ENCODE measurements around the gene METAP2. TPM values are rescaled to one million over a fixed set of nuclear protein-coding genes. Genes with fewer than 3 reads are reported as not detected.

The METAP2 gene
- polyA plus RNA-seq, 3 donors = 17.0 to 26.0 (median 19.9) TPM

- H3K79me2 ChIP-seq (ENCODE audit: insufficient read depth, low read length) = no peaks in the 10 kb centered on the region
- H3K4me1 ChIP-seq (ENCODE audit: control insufficient read depth in 1 of 2, insufficient read depth in 2 of 2, low read length in 2 of 2) = no peaks in the 10 kb centered on the region
- no CpG with 5 or more reads among the region's 1 CpG for WGBS (ENCODE audit: insufficient coverage)
- no peak overlapping the region for H3K9ac ChIP-seq (ENCODE audit: insufficient read depth, low read length, poor library complexity, severe bottlenecking)
- H4K20me1 ChIP-seq (ENCODE audit: insufficient read depth, low read length) = no peaks in the 10 kb centered on the region
- H3K4me1 Mint-ChIP-seq = no peaks in the 10 kb centered on the region
- H3K27me3 ChIP-seq (ENCODE audit: control insufficient read depth in 2 of 2, insufficient read depth in 2 of 2, low read length in 2 of 2) = no peaks in the 10 kb centered on the region
- H3K27ac ChIP-seq (ENCODE audit: low read depth in 1 of 2, low read length in 2 of 2) = no peak overlapping the region
- H3K9me3 ChIP-seq (replicated peaks in 1 of 2; ENCODE audit: control insufficient read depth in 1 of 2, insufficient read depth in 1 of 2, low read length in 2 of 2) = peaks cover 17% of the 10 kb centered on the region in 2 donors
- TF ChIP-seq, protein P1, sequence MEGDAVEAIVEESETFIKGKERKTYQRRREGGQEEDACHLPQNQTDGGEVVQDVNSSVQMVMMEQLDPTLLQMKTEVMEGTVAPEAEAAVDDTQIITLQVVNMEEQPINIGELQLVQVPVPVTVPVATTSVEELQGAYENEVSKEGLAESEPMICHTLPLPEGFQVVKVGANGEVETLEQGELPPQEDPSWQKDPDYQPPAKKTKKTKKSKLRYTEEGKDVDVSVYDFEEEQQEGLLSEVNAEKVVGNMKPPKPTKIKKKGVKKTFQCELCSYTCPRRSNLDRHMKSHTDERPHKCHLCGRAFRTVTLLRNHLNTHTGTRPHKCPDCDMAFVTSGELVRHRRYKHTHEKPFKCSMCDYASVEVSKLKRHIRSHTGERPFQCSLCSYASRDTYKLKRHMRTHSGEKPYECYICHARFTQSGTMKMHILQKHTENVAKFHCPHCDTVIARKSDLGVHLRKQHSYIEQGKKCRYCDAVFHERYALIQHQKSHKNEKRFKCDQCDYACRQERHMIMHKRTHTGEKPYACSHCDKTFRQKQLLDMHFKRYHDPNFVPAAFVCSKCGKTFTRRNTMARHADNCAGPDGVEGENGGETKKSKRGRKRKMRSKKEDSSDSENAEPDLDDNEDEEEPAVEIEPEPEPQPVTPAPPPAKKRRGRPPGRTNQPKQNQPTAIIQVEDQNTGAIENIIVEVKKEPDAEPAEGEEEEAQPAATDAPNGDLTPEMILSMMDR (IDR thresholded peaks at IDR 0.05) = no peak
- H3K27ac Mint-ChIP-seq = no peak overlapping the region
- H3K4me3 Mint-ChIP-seq = no peak overlapping the region
- H3K27me3 Mint-ChIP-seq (ENCODE audit: low read depth in 3 of 3) = peaks cover 2 to 5% (median 4%) of the 10 kb centered on the region in 3 donors
- H3K4me2 ChIP-seq (replicated peaks; ENCODE audit: extremely low read depth, low read length, poor library complexity, severe bottlenecking) = no peak overlapping the region
- peaks cover 17 to 38% (median 26%) of the 10 kb centered on the region in 7 donors for H3K9me3 Mint-ChIP-seq
- H2AFZ ChIP-seq (ENCODE audit: insufficient read depth, low read depth, low read length, poor library complexity, severe bottlenecking) = no peak overlapping the region
- intact Hi-C loops (cut with micrococcal nuclease) = no loop called here
- H3K36me3 ChIP-seq (replicated peaks in 1 of 2; ENCODE audit: control insufficient read depth in 1 of 2, insufficient read depth in 2 of 2, low read length in 2 of 2) = no peaks in the 10 kb centered on the region
- H3K4me3 ChIP-seq (replicated peaks in 1 of 3; ENCODE audit: low read depth in 2 of 3, low read length in 3 of 3) = no peak overlapping the region
- no peaks in the 10 kb centered on the region for H3K36me3 Mint-ChIP-seq
- DNase-seq = no peak
These were observed 13.8 kb upstream of the METAP2 start for GRCh38 chr12:95460105-95460504.

DNA sequence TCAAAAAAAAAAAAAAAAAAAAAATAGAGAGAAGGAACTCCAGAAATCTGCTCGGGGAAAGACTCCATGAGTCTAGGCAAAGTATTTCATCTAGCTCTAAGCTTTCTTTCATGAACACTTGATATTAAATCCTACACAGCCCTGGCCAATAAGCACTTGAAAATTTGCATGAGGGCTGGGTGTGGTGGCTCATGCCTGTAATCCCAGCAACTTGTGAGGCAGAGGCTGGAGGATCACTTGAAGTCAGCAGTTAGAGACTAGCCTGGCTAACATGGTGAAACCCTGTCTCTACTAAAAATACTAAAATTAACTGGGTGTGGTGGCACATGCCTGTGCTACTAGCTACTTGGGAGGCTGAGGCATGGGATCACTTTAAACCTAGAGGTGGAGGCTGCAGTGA is 13.1 kb upstream of the METAP2 start:
- Mint-ChIP-seq H3K36me3 (no peaks in the 10 kb centered on the region), H3K9me3 (peaks cover 14 to 35% (median 26%) of the 10 kb centered on the region in 7 donors), H3K4me3 (no peak overlapping the region), H3K4me1 (no peaks in the 10 kb centered on the region), H3K27ac (no peak overlapping the region), H3K27me3 (ENCODE audit: low read depth in 3 of 3) (peaks cover 2 to 5% (median 4%) of the 10 kb centered on the region in 3 donors)
- Histone ChIP-seq H3K79me2 (ENCODE audit: insufficient read depth, low read length) (no peaks in the 10 kb centered on the region), H3K9ac (ENCODE audit: insufficient read depth, low read length, poor library complexity, severe bottlenecking) (no peak overlapping the region), H3K36me3 (replicated peaks in 1 of 2; ENCODE audit: control insufficient read depth in 1 of 2, insufficient read depth in 2 of 2, low read length in 2 of 2) (no peaks in the 10 kb centered on the region), H3K27ac (ENCODE audit: low read depth in 1 of 2, low read length in 2 of 2) (no peak overlapping the region), H4K20me1 (ENCODE audit: insufficient read depth, low read length) (no peaks in the 10 kb centered on the region), H3K9me3 (replicated peaks in 1 of 2; ENCODE audit: control insufficient read depth in 1 of 2, insufficient read depth in 1 of 2, low read length in 2 of 2) (peaks cover 17% of the 10 kb centered on the region in 2 donors), H3K4me3 (replicated peaks in 1 of 3; ENCODE audit: low read depth in 2 of 3, low read length in 3 of 3) (no peak overlapping the region), H3K4me1 (ENCODE audit: control insufficient read depth in 1 of 2, insufficient read depth in 2 of 2, low read length in 2 of 2) (no peaks in the 10 kb centered on the region), H3K27me3 (ENCODE audit: control insufficient read depth in 2 of 2, insufficient read depth in 2 of 2, low read length in 2 of 2) (no peaks in the 10 kb centered on the region), H3K4me2 (replicated peaks; ENCODE audit: extremely low read depth, low read length, poor library complexity, severe bottlenecking) (no peak overlapping the region), H2AFZ (ENCODE audit: insufficient read depth, low read depth, low read length, poor library complexity, severe bottlenecking) (no peak overlapping the region)
- no peak for DNase-seq
- TF ChIP-seq, protein P1 (IDR thresholded peaks at IDR 0.05) = no peak
- WGBS (ENCODE audit: insufficient coverage) = no CpG with 5 or more reads among the region's 1 CpG
- intact Hi-C loops (cut with micrococcal nuclease) = no loop called here
